GM19238 (cell line): ENCODE data around the gene FBXL4.

Experiments used
- DNase-seq: peaks from one replicate; pipeline ENCODE4 v3.0.0; 2011; ENCODE audit warnings: low spot score; ENCODE audit not compliant: insufficient read length

The FBXL4 gene

GRCh38 chr6:98827295-98828159 lies 120.2 kb downstream of the FBXL4 start:
- DNase-seq, result no peak

GRCh38 chr6:98825600-98826230 lies 122.0 kb downstream of the FBXL4 start:
- no peak for DNase-seq

- DNase-seq, result no peak
Measured at GRCh38 chr6:98824902-98825599, 122.7 kb downstream of the FBXL4 start.

GRCh38 chr6:98824162-98824901 lies 123.4 kb downstream of the FBXL4 start:
- DNase-seq, result no peak

DNA sequence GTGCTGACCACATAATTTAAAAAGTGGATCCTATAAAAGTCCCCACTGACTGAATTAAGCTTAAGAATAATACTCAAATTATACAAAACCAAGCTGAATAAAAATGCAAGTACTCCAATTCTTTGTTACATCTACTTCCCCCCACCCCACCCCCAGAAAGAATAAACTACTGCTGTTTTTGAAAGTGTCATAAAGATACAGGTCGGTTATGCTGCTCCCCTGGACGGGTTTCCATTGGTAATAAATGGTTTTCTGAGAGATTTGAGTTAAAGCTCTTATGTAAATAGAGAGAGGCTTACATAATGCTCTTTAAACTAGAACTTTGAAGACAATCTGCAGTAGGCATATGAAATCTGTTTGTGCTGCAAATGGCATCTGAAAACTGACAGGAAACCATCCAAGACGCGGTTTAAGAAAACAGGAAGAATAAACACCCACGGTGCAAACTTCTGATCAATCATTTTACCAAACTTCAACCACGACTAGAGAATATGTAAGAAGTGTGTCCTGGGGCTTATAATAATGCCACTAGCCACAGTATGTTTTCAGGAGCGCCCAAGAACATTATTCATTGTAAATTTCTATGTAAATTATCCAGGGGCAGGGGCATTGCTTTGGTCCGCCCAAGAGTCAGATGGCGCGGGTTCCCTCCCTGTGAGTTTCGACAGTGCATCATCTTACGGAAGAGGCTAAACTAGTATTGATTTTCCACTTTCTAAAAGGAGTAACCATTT lies 124.2 kb downstream of the FBXL4 start:
- no peak for DNase-seq

GRCh38 chr6:98821756-98822405 lies 125.9 kb downstream of the FBXL4 start:
- DNase-seq, result no peak
